Astrocyte of the spinal cord (primary cell): ENCODE data around the gene SMCO2.

Source experiments
- DNase-seq: peaks from one replicate; pipeline ENCODE4 v3.0.0; 2011; ENCODE audit warnings: low read depth, low spot score
- H3K4me3 ChIP-seq: 2 replicates; pipeline ENCODE4 v1.5.1; 2011; ENCODE audit warnings: low read depth, mild to moderate bottlenecking, low read length, moderate library complexity
- in situ Hi-C: cut with HindIII; loops from 2 replicates; pipeline ENCODE4 v1.10.0; 2017; ENCODE audit warnings: low sequenced_read_pairs
- TF ChIP-seq, protein P1 (sequence below): IDR thresholded peaks from 2 replicates; pipeline ENCODE4 v1.5.1; 2012; ENCODE audit warnings: low read depth, mild to moderate bottlenecking, low read length, inconsistent platforms

SMCO2 gene

DNA sequence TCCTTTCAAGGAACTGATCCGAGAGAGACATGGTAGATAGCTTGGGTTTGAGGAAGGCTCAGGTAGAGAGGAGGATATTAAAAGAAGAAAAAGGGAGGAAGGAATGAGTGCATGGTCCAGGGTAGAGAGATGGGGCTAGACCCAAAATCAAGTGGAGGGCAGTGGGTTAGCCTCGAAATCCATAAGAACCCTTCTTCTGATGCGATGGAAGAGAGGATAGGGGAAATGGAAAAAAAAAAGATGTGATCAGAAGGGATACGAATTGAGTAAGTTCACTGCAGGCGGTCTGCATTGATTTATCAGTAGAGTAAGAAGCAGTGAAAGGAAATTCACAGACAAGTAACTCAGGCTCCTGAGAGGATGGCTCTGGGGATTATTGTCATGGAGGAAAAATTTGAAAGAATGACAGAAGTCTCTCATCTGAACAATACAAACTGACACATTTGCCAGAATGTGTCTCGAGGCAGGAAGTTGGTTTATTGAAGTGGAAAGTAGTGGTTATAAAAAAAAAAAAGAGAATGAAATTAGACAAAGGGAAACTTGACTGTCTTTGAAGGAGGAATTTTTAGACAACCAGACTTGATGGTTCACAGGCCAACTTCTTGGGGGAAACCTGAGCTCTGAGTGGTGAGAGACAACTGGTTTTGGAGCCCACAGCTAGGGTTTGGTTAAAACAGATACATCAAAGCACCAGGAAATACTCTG, 87.7 kb downstream of the SMCO2 start:
- no peak overlapping the region for H3K4me3 ChIP-seq
- in situ Hi-C loops: no loop called here
- TF ChIP-seq, protein P1, sequence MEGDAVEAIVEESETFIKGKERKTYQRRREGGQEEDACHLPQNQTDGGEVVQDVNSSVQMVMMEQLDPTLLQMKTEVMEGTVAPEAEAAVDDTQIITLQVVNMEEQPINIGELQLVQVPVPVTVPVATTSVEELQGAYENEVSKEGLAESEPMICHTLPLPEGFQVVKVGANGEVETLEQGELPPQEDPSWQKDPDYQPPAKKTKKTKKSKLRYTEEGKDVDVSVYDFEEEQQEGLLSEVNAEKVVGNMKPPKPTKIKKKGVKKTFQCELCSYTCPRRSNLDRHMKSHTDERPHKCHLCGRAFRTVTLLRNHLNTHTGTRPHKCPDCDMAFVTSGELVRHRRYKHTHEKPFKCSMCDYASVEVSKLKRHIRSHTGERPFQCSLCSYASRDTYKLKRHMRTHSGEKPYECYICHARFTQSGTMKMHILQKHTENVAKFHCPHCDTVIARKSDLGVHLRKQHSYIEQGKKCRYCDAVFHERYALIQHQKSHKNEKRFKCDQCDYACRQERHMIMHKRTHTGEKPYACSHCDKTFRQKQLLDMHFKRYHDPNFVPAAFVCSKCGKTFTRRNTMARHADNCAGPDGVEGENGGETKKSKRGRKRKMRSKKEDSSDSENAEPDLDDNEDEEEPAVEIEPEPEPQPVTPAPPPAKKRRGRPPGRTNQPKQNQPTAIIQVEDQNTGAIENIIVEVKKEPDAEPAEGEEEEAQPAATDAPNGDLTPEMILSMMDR: no peak
- peak; percentile 41 for DNase-seq

DNA sequence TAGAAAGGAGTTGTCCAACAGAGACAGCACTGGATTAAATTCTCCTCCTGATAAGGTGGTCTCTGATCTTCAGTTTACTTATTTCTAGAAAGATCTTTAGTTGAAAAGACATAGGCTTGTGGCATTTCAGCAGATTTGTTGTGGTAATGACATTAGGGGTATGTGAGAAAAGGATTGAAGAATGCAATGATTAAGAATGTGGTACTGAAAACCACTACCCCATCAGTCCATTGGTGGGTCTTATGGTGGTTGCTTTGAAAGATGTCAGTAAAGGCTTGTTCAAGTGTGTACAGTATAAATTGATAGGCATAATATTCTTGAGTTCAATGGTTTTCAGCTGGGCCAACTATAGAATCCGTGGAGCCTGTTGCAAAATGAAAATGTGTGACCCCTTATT, 88.2 kb downstream of the SMCO2 start:
- H3K4me3 ChIP-seq: no peak overlapping the region
- no peak for DNase-seq
- in situ Hi-C loops: no loop called here
- TF ChIP-seq, protein P1: no peak

DNA sequence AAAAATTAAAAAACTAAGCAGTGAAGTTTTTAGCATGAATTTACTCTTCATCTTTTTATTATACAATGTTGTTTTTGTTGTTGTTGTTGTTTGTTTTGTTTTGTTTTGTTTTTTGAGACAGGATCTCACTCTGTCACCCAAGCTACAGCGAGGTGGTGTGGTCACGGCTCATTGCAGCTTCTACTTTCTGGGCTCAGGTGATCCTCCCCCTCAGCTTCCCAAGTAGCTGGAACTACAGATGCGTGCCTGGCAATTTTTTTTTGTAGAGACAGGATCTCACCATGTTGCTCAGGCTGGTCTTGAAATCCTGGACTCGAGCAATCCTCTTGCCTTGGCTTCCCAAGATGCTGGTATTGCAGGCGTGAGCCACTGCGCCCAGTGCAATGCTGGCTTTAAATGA, 88.8 kb downstream of the SMCO2 start:
- TF ChIP-seq, protein P1: no peak
- in situ Hi-C loops: no loop called here
- no peak overlapping the region for H3K4me3 ChIP-seq
- DNase-seq: no peak

DNA sequence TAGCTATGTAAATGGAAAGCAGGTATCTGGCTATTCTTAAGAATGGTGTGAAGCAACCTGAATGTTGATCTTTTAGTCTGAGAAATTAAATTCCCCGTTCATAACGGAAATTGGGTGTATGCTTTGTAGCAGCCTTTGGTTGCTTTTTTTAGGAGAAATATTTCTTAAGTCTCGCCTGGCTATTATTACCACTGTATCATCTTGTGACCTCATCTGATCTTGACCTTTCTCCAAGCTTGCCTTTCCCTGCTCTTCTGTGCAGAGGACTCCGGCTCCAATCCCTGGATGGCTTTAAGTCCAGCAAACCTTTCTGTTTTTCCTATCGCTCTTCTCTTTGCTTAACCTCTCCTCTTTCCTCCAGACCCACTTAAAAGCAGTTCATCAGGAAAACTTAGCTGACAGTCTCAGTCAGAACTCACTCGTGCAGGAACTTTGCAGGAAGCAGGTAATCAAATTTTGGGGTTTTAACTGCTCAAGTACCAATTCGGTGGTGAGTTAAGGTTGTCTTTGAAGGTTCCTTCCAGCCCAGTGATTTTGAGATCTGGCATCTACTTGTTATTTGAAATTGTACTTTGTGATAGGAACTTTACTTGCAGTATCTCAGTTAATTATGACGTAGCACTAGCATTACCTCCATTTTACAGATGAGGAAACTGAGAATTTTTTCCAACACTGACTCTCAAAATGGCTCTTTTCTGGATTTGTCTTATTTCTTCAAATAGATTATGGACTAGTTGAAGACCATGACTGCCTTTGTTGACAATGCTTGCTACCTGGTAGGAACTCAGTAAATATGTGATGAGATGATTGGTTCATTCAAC, 91.5 kb downstream of the SMCO2 start:
- no peak for DNase-seq
- TF ChIP-seq, protein P1: no peak
- in situ Hi-C loops: no loop called here
- H3K4me3 ChIP-seq: no peak overlapping the region

DNA sequence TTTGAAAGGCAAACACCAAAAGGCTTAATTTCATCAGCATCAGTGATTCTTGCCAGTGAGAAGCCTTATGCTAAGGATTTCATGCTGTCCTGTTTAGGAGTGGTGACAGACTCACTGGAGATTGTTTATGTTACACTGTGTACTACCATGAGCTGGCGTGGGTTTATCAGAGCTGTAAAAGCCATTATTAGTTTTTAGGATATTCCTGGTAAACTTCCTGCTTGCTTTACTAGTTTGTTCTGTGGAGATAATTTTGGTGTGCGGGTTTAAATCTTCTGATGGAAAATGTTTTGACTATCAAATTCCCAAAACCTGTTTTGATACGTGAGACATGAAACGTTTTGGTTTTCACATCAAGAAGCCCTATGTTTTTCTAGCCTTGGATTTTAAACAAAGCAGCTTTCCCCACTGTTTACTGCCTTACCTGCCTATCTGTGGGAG, 92.7 kb downstream of the SMCO2 start:
- no peak overlapping the region for H3K4me3 ChIP-seq

DNA sequence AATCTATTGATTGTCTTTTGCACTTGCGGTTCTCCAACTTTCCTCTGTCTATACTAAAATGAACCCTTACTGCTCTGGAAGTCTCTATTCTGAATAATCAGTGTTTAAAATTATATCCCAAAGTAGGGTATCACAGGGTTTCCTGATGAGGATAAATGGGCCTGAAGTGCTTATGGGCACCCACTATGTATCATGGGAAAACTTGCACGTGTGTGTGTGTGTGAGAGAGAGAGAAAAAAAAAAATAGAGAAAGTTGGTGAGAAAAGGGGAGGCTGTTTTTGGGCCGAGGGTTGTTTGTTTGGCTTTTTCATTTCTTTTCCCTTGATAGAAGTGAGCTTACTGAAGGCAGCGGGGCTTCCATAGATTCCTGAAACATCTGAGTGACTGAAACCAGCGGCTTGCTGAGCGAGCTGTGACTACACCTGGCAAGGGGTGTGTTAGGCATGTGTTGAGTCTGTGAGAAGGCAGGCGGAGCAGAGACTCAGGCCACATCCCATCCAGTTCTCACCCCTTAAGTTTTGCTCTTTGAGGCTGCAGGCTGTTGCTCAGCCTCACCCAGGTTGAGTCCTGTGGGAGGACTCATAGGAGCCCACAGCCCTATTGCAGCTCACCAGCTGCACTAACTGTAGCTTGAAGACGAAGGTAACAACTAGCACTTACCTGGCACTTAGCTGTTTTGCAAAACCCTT, 94.6 kb downstream of the SMCO2 start:
- TF ChIP-seq, protein P1: no peak
- H3K4me3 ChIP-seq: no peak overlapping the region
- in situ Hi-C loops: no loop called here
- DNase-seq: no peak

More for the DNA sequence above, 92.7 kb downstream of the SMCO2 start:
- in situ Hi-C loops: no loop called here
- TF ChIP-seq, protein P1: no peak
- no peak for DNase-seq
